OCI-LY3 (cell line): Measurements from ENCODE around the gene CHRM2.

Experiments used
- EZH2phosphoT487 ChIP-seq: fragments of 200-600 bp; shearing (Covaris generic); IDR thresholded peaks from 2 replicates; pipeline ENCODE4 v1.6.1; 2018; ENCODE audit warnings: antibody characterized with exemption, mixed run types, low read depth
- TF ChIP-seq, protein P1 (sequence below): fragments of 200-600, 300-600 bp; sonication (generic); IDR thresholded peaks from 2 replicates; pipeline ENCODE4 v1.5.1; 2014; ENCODE audit warnings: antibody characterized with exemption, low read length, low read depth

DNA sequence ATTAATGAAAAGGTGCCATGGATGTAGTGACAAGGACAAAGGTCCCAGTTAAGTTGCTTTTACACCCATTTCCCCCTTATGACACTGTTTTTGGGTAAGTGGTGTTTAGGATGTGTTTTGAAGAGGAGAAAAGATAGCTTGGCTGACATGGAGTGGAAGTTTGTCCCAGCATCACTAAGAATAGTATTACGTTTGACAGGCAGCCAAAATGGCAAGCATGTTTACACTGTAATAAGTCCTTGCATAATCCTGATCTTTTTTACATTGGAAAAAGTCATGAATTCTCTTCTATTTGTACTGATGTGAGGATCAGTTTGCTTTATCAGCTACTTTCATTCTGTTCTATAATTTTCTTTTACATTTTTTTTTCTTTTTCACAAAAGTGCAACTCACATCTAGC lies 137.8 kb downstream of the CHRM2 start:
- TF ChIP-seq, protein P1, sequence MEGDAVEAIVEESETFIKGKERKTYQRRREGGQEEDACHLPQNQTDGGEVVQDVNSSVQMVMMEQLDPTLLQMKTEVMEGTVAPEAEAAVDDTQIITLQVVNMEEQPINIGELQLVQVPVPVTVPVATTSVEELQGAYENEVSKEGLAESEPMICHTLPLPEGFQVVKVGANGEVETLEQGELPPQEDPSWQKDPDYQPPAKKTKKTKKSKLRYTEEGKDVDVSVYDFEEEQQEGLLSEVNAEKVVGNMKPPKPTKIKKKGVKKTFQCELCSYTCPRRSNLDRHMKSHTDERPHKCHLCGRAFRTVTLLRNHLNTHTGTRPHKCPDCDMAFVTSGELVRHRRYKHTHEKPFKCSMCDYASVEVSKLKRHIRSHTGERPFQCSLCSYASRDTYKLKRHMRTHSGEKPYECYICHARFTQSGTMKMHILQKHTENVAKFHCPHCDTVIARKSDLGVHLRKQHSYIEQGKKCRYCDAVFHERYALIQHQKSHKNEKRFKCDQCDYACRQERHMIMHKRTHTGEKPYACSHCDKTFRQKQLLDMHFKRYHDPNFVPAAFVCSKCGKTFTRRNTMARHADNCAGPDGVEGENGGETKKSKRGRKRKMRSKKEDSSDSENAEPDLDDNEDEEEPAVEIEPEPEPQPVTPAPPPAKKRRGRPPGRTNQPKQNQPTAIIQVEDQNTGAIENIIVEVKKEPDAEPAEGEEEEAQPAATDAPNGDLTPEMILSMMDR: no peak
- TF ChIP-seq EZH2phosphoT487: no peak
